ENCODE results near the gene PCCA. TPM values are rescaled to one million over a fixed set of nuclear protein-coding genes. Genes with fewer than 3 reads are reported as not detected.

Gene PCCA
- total and polyA plus RNA-seq, 2 donors (not counting 3 experiments of a cell fraction or from before 2014, with no cell fraction given): 5.7 to 20.2 TPM

DNA sequence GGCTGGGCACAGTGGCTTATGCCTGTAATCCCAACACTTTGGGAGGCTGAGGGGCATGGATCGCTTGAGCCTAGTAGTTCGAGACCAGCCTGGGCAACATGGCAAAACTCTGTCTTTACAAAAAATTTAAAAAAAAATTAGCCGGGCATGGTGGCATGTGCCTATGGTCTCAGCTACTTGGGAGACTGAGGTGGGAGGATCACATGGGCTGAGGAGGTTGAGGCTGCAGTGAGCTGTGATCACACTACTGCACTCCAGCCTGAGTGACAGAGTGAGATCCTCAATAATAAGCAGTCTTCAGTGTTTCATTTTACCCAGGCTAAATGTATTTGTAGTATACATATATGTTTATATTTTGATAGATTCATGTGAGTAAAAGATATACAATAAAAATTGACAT lies 414.7 kb downstream of the PCCA start:
- Histone ChIP-seq H3K4me2 (ENCODE audit: insufficient read depth, low read length) (no peak overlapping the region), H3K27me3 (ENCODE audit: control insufficient read depth in 2 of 2, insufficient read depth in 2 of 2, low read length in 2 of 2) (no peaks in the 10 kb centered on the region), H3K9ac (replicated peaks; ENCODE audit: extremely low read depth, insufficient read depth, low read length) (no peak overlapping the region), H3K4me1 (ENCODE audit: control insufficient read depth, extremely low read depth, insufficient read depth, low read length) (peaks cover 9% of the 10 kb centered on the region), H2AFZ (ENCODE audit: low read depth, low read length) (no peak overlapping the region), H3K27ac (ENCODE audit: insufficient read depth, low read depth, low read length) (no peak overlapping the region), H4K20me1 (replicated peaks; ENCODE audit: control insufficient read depth, extremely low read depth, insufficient read depth, low read length) (no peaks in the 10 kb centered on the region), H3K36me3 (ENCODE audit: control insufficient read depth in 2 of 2, extremely low read depth in 1 of 2, insufficient read depth in 2 of 2, low read length in 2 of 2) (no peaks in the 10 kb centered on the region), H3K4me3 (replicated peaks in 1 of 3; ENCODE audit: insufficient read depth in 1 of 3, low read depth in 1 of 3, low read length in 3 of 3) (no peak overlapping the region), H3K9me3 (replicated peaks; ENCODE audit: control insufficient read depth, insufficient read depth, low read length) (no peaks in the 10 kb centered on the region), H3K9me1 (replicated peaks; ENCODE audit: control insufficient read depth, extremely low read depth, insufficient read depth, low read length) (no peaks in the 10 kb centered on the region), H3K79me2 (ENCODE audit: control insufficient read depth, insufficient read depth, low read length) (no peaks in the 10 kb centered on the region)
- DNase-seq (ENCODE audit: low read depth, low spot score) (no peak), FAIRE-seq (no peak)
- intact Hi-C loops (cut with micrococcal nuclease): no loop called here
- POLR2A ChIA-PET: no interaction called here
- TF ChIP-seq, protein P1, sequence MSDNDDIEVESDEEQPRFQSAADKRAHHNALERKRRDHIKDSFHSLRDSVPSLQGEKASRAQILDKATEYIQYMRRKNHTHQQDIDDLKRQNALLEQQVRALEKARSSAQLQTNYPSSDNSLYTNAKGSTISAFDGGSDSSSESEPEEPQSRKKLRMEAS (IDR thresholded peaks at IDR 0.05; ENCODE audit: insufficient read depth, insufficient read length): no peak
- no peak for TF ChIP-seq EZH2 (IDR thresholded peaks at IDR 0.05; ENCODE audit: borderline replicate concordance, low read depth, low read length, severe bottlenecking)
- no peak for TF ChIP-seq GATA2 (IDR thresholded peaks at IDR 0.05; ENCODE audit: insufficient read depth, insufficient read length, low read depth, low read length)
- no peak for TF ChIP-seq POLR2AphosphoS5 (IDR thresholded peaks at IDR 0.05; ENCODE audit: insufficient read depth, low read depth, low read length)
- TF ChIP-seq MYC (IDR thresholded peaks at IDR 0.05; ENCODE audit: low read depth, low read length): no peak
- TF ChIP-seq, protein P2, sequence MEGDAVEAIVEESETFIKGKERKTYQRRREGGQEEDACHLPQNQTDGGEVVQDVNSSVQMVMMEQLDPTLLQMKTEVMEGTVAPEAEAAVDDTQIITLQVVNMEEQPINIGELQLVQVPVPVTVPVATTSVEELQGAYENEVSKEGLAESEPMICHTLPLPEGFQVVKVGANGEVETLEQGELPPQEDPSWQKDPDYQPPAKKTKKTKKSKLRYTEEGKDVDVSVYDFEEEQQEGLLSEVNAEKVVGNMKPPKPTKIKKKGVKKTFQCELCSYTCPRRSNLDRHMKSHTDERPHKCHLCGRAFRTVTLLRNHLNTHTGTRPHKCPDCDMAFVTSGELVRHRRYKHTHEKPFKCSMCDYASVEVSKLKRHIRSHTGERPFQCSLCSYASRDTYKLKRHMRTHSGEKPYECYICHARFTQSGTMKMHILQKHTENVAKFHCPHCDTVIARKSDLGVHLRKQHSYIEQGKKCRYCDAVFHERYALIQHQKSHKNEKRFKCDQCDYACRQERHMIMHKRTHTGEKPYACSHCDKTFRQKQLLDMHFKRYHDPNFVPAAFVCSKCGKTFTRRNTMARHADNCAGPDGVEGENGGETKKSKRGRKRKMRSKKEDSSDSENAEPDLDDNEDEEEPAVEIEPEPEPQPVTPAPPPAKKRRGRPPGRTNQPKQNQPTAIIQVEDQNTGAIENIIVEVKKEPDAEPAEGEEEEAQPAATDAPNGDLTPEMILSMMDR (IDR thresholded peaks at IDR 0.05; ENCODE audit: extremely low read depth in 1 of 2, insufficient read depth in 1 of 2, low read depth in 1 of 2, low read length in 2 of 2): no peak
- no peak for TF ChIP-seq POLR2A (IDR thresholded peaks at IDR 0.05; ENCODE audit: low read depth, low read length)
- no peak for TF ChIP-seq FOS (IDR thresholded peaks at IDR 0.05; ENCODE audit: borderline replicate concordance, insufficient read depth, low read length)
- no peak for TF ChIP-seq JUN (IDR thresholded peaks at IDR 0.05; ENCODE audit: borderline replicate concordance, insufficient read depth, insufficient read length, low read depth)
- dilution Hi-C loops (cut with MboI; ENCODE audit: extremely low pct_ligation_motif_present, low sequenced_read_pairs): no loop called here
- no TSS peak for BruUV-seq (replicated peaks)
- CTCF ChIA-PET: interaction anchor here (0.6 to 1.4 kb wide), 2 partner anchors 11 to 36 kb away, joined by 5 read pairs; no protein-coding TSS in a partner anchor
